ENCODE measurements around the gene CAP1. TPM values are rescaled to one million over a fixed set of nuclear protein-coding genes. Genes with fewer than 3 reads are reported as not detected.
A peak's percentile ranks its signal among the peaks of the same experiment; 100 is the strongest.

The CAP1 gene
- total and polyA plus RNA-seq, 10 donors: 124 to 608 (median 348) TPM

DNA sequence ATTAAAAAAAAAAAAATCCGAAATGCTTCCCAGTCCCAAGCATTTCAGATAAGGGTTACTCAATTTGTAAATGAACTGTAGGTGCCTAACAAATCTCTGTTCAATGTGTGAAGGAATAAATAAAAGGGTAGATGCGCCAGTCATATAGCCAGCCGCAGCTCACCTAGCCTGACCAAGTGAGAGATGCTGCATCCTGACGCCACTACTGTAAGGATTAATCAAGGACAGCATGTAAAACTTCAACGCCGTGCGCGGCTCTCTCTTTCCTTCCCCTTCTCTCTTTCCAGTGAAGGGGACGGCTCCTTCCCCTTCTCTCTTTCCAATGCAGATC, 56.1 kb downstream of the CAP1 start:
- peak overlapping the region; percentile 43 to 97 (median 76) for H3K4me3 ChIP-seq
- intact Hi-C loops (cut with DNase I; ENCODE audit: low total_unique reads): no loop called here
- H3K27ac ChIP-seq: peak overlapping the region; percentile 49 to 90 (median 82)
- H3K27me3 ChIP-seq (replicated peaks in 1 of 7): no peaks in the 10 kb centered on the region
- H3K9me3 ChIP-seq: no peaks in the 10 kb centered on the region
- H3K4me1 ChIP-seq: peaks cover 13 to 59% (median 34%) of the 10 kb centered on the region in 6 donors
- DNase-seq: no peak
- WGBS, 5 donors: 7 to 11% (median 10%) methylated on average over 9 of the region's 9 CpGs
- TF ChIP-seq POLR2A (IDR thresholded peaks at IDR 0.05) (no peak), POLR2AphosphoS5 (IDR thresholded peaks at IDR 0.05) (no peak), CTCF (IDR thresholded peaks at IDR 0.05 in 8 of 11, conservative IDR thresholded peaks at IDR 0.05 in 3 of 11) (no peak)
- H3K36me3 ChIP-seq: peaks cover 0 to 15% (median 8%) of the 10 kb centered on the region in 6 donors

DNA sequence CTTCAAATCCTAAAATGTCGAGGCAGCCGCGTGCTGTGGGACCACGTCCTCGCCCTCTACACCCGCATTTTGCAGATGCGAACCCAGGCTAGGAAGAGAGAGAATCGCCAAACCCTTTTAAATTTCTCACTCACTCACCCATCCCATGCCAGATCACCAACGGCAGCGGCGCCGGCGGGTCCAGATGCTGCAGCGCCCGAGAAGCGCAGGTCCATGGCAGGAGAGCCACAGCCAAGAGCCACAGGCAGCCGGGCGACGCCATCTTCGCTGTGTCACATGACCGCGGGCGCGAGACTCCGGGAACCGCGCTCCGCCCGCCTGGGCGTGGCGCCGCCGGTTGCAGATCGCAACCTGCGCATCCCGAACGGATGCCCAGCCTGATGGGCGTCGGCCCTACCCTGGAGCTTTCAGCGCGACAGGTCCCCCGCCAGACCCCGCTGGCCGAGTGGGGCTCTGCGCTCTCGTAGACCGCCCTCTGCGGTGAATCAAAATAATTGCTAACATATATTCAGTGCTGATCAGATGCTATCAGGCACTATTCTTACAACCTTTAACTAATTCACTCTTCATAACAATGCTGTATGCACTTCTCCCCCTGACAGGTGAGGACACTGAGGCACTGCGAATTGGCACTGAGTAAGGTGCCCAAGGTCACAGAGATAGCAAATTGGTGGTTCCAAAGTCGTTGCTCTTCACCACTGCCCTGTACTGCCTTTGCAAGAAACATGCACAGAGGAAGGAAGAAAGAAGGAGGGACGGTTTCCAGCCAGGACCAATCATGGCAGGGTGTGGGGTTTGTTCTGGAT, 56.7 kb downstream of the CAP1 start, which contains the start of gene PPT1:
TSS of gene PPT1 (minus strand) at position 276 of the 806 bp plus-strand sequence. CDS start at position 262, 14 bp downstream.
- H3K9me3 ChIP-seq: peaks cover 0 to 4% (median 1%) of the 10 kb centered on the region in 8 donors
- H3K4me3 ChIP-seq: peak within 1 kb of the TSS; percentile 43 to 97 (median 76)
- peaks cover 13 to 54% (median 34%) of the 10 kb centered on the region in 6 donors for H3K4me1 ChIP-seq
- peak within 1 kb of the TSS; percentile 49 to 90 (median 82) for H3K27ac ChIP-seq
- no peaks in the 10 kb centered on the region for H3K27me3 ChIP-seq (replicated peaks in 1 of 7)
- H3K36me3 ChIP-seq: peaks cover 0 to 9% (median 2%) of the 10 kb centered on the region in 6 donors
- peak; percentile 96 for DNase-seq
- WGBS, 5 donors: 0 to 1% (median 0%) methylated on average over 27 to 51 of the region's 51 CpGs
- intact Hi-C loops (cut with DNase I; ENCODE audit: low total_unique reads): no loop called here
- peak; percentile 81 to 93 (median 88) for TF ChIP-seq POLR2AphosphoS5 (IDR thresholded peaks at IDR 0.05)
- no peak for TF ChIP-seq POLR2A (IDR thresholded peaks at IDR 0.05)
- peak in 4 of 11 experiments; percentile 14 to 42 (median 22) for TF ChIP-seq CTCF (IDR thresholded peaks at IDR 0.05 in 8 of 11, conservative IDR thresholded peaks at IDR 0.05 in 3 of 11)

DNA sequence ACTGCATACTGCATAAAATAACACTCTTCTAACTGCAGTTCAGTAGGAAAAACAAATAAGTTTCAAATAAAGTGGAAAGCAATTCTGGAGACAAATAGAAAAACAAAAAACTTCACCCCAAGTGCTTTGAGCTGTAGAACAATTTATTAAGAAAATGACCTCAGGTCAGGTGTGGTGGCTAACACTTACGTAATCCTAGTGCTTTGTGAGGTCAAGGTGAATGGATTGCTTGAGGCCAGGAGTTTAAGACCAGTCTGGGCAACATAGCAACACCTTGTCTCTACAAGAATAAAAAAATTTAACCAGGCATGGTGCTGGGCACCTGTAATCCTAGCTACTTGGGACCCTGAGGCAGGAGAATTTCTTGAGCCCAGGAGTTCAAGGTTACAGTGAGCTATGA, 61.5 kb downstream of the CAP1 start:
- peaks cover 0 to 17% (median 13%) of the 10 kb centered on the region in 8 donors for H3K9me3 ChIP-seq
- TF ChIP-seq POLR2AphosphoS5 (IDR thresholded peaks at IDR 0.05): no peak
- no peak for TF ChIP-seq POLR2A (IDR thresholded peaks at IDR 0.05)
- H3K4me3 ChIP-seq: no peak overlapping the region
- intact Hi-C loops (cut with DNase I; ENCODE audit: low total_unique reads): no loop called here
- H3K4me1 ChIP-seq: peaks cover 5 to 9% (median 7%) of the 10 kb centered on the region in 6 donors
- no peak overlapping the region for H3K27ac ChIP-seq
- WGBS, 5 donors: 78 to 88% (median 85%) methylated on average over 1 of the region's 1 CpG
- DNase-seq: no peak
- H3K27me3 ChIP-seq (replicated peaks in 1 of 7): no peaks in the 10 kb centered on the region
- no peaks in the 10 kb centered on the region for H3K36me3 ChIP-seq

DNA sequence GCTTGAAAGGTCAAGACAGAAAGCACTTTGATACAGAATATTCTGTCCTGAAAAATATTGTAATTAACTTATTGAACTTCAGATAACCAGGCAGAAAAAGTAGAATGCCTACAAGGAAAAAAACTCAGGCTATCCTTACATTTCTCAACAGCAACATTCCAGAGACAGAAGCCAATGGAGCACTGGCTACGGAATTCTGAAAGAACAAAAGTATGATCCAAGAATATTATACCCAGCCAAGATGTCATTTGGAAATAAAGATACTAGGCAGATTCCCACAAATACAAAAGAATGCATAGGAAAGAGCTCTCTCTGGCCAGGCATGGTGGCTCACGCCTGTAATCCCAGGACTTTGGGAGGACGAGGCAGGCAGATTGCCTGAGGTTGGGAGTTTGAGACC, 62.4 kb downstream of the CAP1 start:
- peaks cover 0 to 17% (median 13%) of the 10 kb centered on the region in 8 donors for H3K9me3 ChIP-seq
- 88 to 95% (median 92%) methylated on average over 3 of the region's 3 CpGs for WGBS, 5 donors
- H3K36me3 ChIP-seq: no peaks in the 10 kb centered on the region
- intact Hi-C loops (cut with DNase I; ENCODE audit: low total_unique reads): no loop called here
- no peak overlapping the region for H3K27ac ChIP-seq
- H3K4me1 ChIP-seq: no peaks in the 10 kb centered on the region
- no peak for TF ChIP-seq POLR2A (IDR thresholded peaks at IDR 0.05)
- TF ChIP-seq POLR2AphosphoS5 (IDR thresholded peaks at IDR 0.05): no peak
- no peak for TF ChIP-seq CTCF (IDR thresholded peaks at IDR 0.05 in 8 of 11, conservative IDR thresholded peaks at IDR 0.05 in 3 of 11)
- H3K4me3 ChIP-seq: no peak overlapping the region
- H3K27me3 ChIP-seq (replicated peaks in 1 of 7): no peaks in the 10 kb centered on the region
- no peak for DNase-seq
